HG03521 (cell line): ENCODE data around the gene POLA1.

Experiments used
- ATAC-seq: cut with Tn5 transposase; IDR thresholded peaks from one replicate; pipeline ENCODE4 v1.9.1; 2021; ENCODE audit warnings: mild to moderate bottlenecking, moderate library complexity; ENCODE audit not compliant: unreplicated experiment

The POLA1 gene

GRCh38 chrX:24682739-24683432 lies 10.8 kb upstream of the POLA1 start:
- ATAC-seq, result no peak

GRCh38 chrX:24684048-24684447 lies 9.7 kb upstream of the POLA1 start:
- ATAC-seq, result no peak

- no peak for ATAC-seq
Measured at GRCh38 chrX:24692305-24692704, 1.4 kb upstream of the POLA1 start.

GRCh38 chrX:24694825-24695224 lies 1.1 kb downstream of the POLA1 start:
- ATAC-seq, result no peak

- no peak for ATAC-seq
Measured at GRCh38 chrX:24696294-24696693, 2.6 kb downstream of the POLA1 start.

- peak; percentile 99 for ATAC-seq
Measured at GRCh38 chrX:24702362-24703184, 8.9 kb downstream of the POLA1 start.

- ATAC-seq, result no peak
Measured at GRCh38 chrX:24703185-24703494, 9.4 kb downstream of the POLA1 start.

GRCh38 chrX:24718771-24719170 lies 25.1 kb downstream of the POLA1 start:
- no peak for ATAC-seq

- ATAC-seq, result no peak
Measured at GRCh38 chrX:24720036-24720435, 26.3 kb downstream of the POLA1 start.

- ATAC-seq, result no peak
Measured at GRCh38 chrX:24728530-24728929, 34.8 kb downstream of the POLA1 start.

GRCh38 chrX:24732766-24733500 lies 39.2 kb downstream of the POLA1 start:
- no peak for ATAC-seq

- no peak for ATAC-seq
Measured at GRCh38 chrX:24741330-24741729, 47.6 kb downstream of the POLA1 start.

GRCh38 chrX:24748196-24748595 lies 54.5 kb downstream of the POLA1 start:
- ATAC-seq, result no peak

- no peak for ATAC-seq
Measured at GRCh38 chrX:24759786-24760185, 66.1 kb downstream of the POLA1 start.

- no peak for ATAC-seq
Measured at GRCh38 chrX:24760363-24761000, 66.8 kb downstream of the POLA1 start.

- no peak for ATAC-seq
Measured at GRCh38 chrX:24761306-24761705, 67.6 kb downstream of the POLA1 start.

GRCh38 chrX:24763989-24764388 lies 70.3 kb downstream of the POLA1 start:
- ATAC-seq, result no peak

- no peak for ATAC-seq
Measured at GRCh38 chrX:24767557-24767956, 73.8 kb downstream of the POLA1 start.

- ATAC-seq, result no peak
Measured at GRCh38 chrX:24768556-24768955, 74.8 kb downstream of the POLA1 start.

GRCh38 chrX:24774650-24775049 lies 80.9 kb downstream of the POLA1 start:
- ATAC-seq, result no peak

GRCh38 chrX:24775891-24776290 lies 82.2 kb downstream of the POLA1 start:
- no peak for ATAC-seq
